ENCODE results near the gene PXDN.

PXDN gene

DNA sequence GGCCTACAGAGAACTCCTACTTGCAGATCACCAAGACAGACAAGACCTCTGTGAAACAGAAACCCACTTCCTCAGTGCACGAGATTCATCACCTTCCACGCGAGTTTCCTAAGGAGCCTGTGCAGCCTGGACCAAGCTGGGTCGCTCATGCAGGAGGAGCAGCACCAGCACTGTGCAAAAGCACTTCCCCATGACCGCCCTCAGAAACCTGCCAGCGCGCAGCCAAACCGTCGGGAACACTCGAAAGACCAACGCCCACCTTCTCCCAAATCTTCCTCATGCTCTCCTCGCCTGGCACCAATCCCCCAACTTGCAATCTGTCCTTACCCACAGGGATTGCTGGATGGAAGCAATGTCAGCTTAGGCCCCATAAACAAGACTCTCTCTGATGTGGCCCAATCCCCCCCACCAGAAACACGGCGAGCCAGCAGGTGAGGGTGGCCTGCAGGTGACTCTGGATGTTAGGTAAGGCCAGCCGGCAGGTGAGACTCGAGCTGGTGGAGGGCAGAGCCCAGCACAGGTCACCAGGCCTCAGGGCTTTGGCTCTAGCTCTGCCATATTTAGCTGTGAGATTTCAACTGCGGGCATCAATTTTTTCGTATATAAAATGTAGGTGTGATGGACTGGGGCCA is 69.4 kb downstream of the PXDN start:
- no peak for DNase-seq
- ChIA-PET POLR2A (no interaction called here), CTCF (no interaction called here)
- H3K9me3 ChIP-seq (ENCODE audit: control extremely low read depth in 1 of 5, control insufficient read depth in 4 of 5, insufficient read depth in 2 of 5, low read depth in 1 of 5, low read length in 4 of 5): no peaks in the 10 kb centered on the region
- no peaks in the 10 kb centered on the region for H3K27me3 ChIP-seq (replicated peaks in 2 of 5; ENCODE audit: control insufficient read depth in 4 of 5, insufficient read depth in 5 of 5, low read length in 4 of 5)
- no peaks in the 10 kb centered on the region for H3K4me1 ChIP-seq (ENCODE audit: control extremely low read depth in 1 of 4, control insufficient read depth in 4 of 4, insufficient read depth in 4 of 4, low read length in 3 of 4)
- H3K27ac ChIP-seq (ENCODE audit: insufficient read depth in 1 of 2, low read depth in 1 of 2, low read length in 2 of 2, poor library complexity in 1 of 2, severe bottlenecking in 2 of 2): no peak overlapping the region
- H3K36me3 ChIP-seq (ENCODE audit: control insufficient read depth in 4 of 4, insufficient read depth in 4 of 4, low read length in 3 of 4): peaks cover 4 to 47% (median 24%) of the 10 kb centered on the region in 4 experiments
- over 99% methylated on average over 16 of the region's 18 CpGs for WGBS (ENCODE audit: insufficient coverage)
- H3K4me3 ChIP-seq (ENCODE audit: control insufficient read depth in 1 of 7, extremely low read depth in 1 of 7, insufficient read depth in 4 of 7, low read depth in 2 of 7, low read length in 6 of 7): no peak overlapping the region

DNA sequence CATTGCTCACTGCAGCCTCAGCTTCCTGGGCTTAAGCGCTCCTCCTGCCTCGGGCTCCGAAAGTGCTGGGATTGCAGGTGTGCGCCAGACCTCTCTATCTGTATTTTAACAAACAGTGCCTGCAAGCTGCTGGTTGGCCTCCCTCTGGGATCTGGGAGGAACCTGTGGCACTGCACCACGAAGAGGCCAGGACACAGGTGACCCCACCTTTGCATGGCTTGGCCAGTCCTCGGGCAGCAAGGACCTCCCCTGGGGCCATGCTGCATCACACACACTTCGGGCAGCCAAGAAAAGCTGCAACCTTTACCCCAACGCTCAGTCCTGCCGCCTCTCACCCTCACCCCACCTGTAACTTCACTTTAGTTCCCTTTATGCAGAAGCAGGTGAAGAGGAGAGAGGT is 70.0 kb downstream of the PXDN start:
- DNase-seq: no peak
- CTCF ChIA-PET: no interaction called here
- no peaks in the 10 kb centered on the region for H3K9me3 ChIP-seq (ENCODE audit: control extremely low read depth in 1 of 5, control insufficient read depth in 4 of 5, insufficient read depth in 2 of 5, low read depth in 1 of 5, low read length in 4 of 5)
- POLR2A ChIA-PET: no interaction called here
- no peaks in the 10 kb centered on the region for H3K27me3 ChIP-seq (replicated peaks in 2 of 5; ENCODE audit: control insufficient read depth in 4 of 5, insufficient read depth in 5 of 5, low read length in 4 of 5)
- WGBS (ENCODE audit: insufficient coverage): 91% methylated on average over 4 of the region's 9 CpGs
- peaks cover under 1 to 44% (median 19%) of the 10 kb centered on the region in 4 experiments for H3K36me3 ChIP-seq (ENCODE audit: control insufficient read depth in 4 of 4, insufficient read depth in 4 of 4, low read length in 3 of 4)
- H3K27ac ChIP-seq (ENCODE audit: insufficient read depth in 1 of 2, low read depth in 1 of 2, low read length in 2 of 2, poor library complexity in 1 of 2, severe bottlenecking in 2 of 2): no peak overlapping the region
- no peaks in the 10 kb centered on the region for H3K4me1 ChIP-seq (ENCODE audit: control extremely low read depth in 1 of 4, control insufficient read depth in 4 of 4, insufficient read depth in 4 of 4, low read length in 3 of 4)
- no peak overlapping the region for H3K4me3 ChIP-seq (ENCODE audit: control insufficient read depth in 1 of 7, extremely low read depth in 1 of 7, insufficient read depth in 4 of 7, low read depth in 2 of 7, low read length in 6 of 7)

DNA sequence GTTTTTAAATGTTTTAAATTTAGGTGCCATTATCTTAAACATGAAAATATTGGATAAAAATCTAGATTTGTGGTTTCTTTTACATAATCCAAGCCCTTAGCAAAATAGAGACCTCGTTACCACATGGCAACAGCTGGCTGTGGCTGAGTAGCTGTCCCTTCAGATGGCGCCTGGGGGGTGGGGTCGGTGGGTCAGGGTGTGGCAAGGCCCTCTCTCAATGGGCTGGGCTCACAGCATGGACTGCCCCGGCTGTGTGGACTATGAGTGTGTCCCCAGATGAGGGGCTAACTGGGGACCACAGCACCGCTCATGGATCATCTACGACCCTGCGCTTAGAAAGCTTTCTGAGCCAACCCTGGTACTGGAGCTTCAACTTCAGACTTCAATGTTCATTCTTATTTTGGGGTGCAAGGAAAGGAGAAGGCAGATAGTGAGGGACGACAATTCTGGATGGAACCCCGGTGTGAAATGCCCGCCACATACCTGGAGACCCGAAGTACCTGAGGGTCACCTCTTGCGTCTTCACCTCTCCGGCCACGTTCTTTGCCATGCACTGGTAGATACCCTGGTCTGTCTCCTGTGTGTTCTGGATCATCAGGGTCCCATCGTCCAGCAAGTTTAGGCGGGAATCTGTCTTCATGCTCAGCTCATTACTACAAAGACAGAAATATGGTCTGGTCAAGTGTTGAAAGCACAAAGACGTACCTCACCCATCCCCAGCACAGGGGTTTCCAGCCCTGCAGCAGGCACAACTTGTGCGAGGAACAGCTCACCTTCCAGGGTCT is 71.0 kb downstream of the PXDN start:
- CTCF ChIA-PET: no interaction called here
- Histone ChIP-seq H3K4me1 (ENCODE audit: control extremely low read depth in 1 of 4, control insufficient read depth in 4 of 4, insufficient read depth in 4 of 4, low read length in 3 of 4) (no peaks in the 10 kb centered on the region), H3K27ac (ENCODE audit: insufficient read depth in 1 of 2, low read depth in 1 of 2, low read length in 2 of 2, poor library complexity in 1 of 2, severe bottlenecking in 2 of 2) (no peak overlapping the region), H3K36me3 (ENCODE audit: control insufficient read depth in 4 of 4, insufficient read depth in 4 of 4, low read length in 3 of 4) (peaks cover 0 to 39% (median 15%) of the 10 kb centered on the region in 4 experiments), H3K4me3 (ENCODE audit: control insufficient read depth in 1 of 7, extremely low read depth in 1 of 7, insufficient read depth in 4 of 7, low read depth in 2 of 7, low read length in 6 of 7) (no peak overlapping the region), H3K9me3 (ENCODE audit: control extremely low read depth in 1 of 5, control insufficient read depth in 4 of 5, insufficient read depth in 2 of 5, low read depth in 1 of 5, low read length in 4 of 5) (no peaks in the 10 kb centered on the region), H3K27me3 (replicated peaks in 2 of 5; ENCODE audit: control insufficient read depth in 4 of 5, insufficient read depth in 5 of 5, low read length in 4 of 5) (no peaks in the 10 kb centered on the region)
- DNase-seq: no peak
- 99% methylated on average over 17 of the region's 18 CpGs for WGBS (ENCODE audit: insufficient coverage)
- POLR2A ChIA-PET: no interaction called here

DNA sequence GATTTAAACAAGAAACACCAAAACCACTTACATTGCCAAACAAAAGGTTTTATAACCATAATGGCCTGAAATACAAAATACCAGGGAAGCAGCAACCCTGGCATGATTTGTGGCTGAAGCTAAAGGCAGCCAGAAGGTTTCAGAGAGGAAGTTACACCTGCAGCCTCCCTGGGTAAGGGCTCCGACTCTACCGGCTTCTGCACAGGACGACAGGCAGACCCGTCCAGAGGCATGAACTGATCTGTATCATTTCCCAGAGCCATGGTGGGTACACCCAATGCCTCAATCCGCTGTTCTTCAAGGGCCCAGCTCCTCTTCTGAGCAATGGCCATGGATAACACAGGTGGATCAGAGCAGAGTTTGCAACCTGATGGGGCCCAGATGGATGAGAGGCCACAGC is 71.6 kb downstream of the PXDN start:
- Histone ChIP-seq H3K27ac (ENCODE audit: insufficient read depth in 1 of 2, low read depth in 1 of 2, low read length in 2 of 2, poor library complexity in 1 of 2, severe bottlenecking in 2 of 2) (no peak overlapping the region), H3K4me3 (ENCODE audit: control insufficient read depth in 1 of 7, extremely low read depth in 1 of 7, insufficient read depth in 4 of 7, low read depth in 2 of 7, low read length in 6 of 7) (no peak overlapping the region), H3K36me3 (ENCODE audit: control insufficient read depth in 4 of 4, insufficient read depth in 4 of 4, low read length in 3 of 4) (peaks cover 0 to 33% (median 14%) of the 10 kb centered on the region in 4 experiments), H3K9me3 (ENCODE audit: control extremely low read depth in 1 of 5, control insufficient read depth in 4 of 5, insufficient read depth in 2 of 5, low read depth in 1 of 5, low read length in 4 of 5) (no peaks in the 10 kb centered on the region), H3K27me3 (replicated peaks in 2 of 5; ENCODE audit: control insufficient read depth in 4 of 5, insufficient read depth in 5 of 5, low read length in 4 of 5) (no peaks in the 10 kb centered on the region), H3K4me1 (ENCODE audit: control extremely low read depth in 1 of 4, control insufficient read depth in 4 of 4, insufficient read depth in 4 of 4, low read length in 3 of 4) (no peaks in the 10 kb centered on the region)
- WGBS (ENCODE audit: insufficient coverage): 96% methylated on average over 4 of the region's 5 CpGs
- POLR2A ChIA-PET: no interaction called here
- no peak for DNase-seq
- CTCF ChIA-PET: no interaction called here

DNA sequence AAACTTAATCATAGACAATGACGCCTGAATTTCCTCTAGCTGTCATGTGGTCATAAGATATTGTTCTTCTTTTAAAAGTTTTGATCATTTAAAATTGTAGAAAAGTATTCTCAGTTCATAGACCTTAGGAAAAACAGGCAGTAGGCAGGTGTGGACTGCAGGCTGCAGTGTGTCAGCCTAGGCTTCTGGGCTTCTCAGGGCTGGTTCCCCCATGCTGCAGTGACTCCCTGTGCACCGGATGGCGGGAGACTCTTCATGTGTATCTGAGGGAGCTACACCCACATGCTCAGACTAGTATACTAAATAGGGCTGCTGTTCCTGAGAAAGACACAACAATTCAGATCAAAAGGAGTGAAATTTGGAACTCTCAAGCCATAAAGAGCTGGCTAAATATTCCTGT is 72.4 kb downstream of the PXDN start:
- H3K36me3 ChIP-seq (ENCODE audit: control insufficient read depth in 4 of 4, insufficient read depth in 4 of 4, low read length in 3 of 4): peaks cover 0 to 29% (median 13%) of the 10 kb centered on the region in 4 experiments
- CTCF ChIA-PET: no interaction called here

DNA sequence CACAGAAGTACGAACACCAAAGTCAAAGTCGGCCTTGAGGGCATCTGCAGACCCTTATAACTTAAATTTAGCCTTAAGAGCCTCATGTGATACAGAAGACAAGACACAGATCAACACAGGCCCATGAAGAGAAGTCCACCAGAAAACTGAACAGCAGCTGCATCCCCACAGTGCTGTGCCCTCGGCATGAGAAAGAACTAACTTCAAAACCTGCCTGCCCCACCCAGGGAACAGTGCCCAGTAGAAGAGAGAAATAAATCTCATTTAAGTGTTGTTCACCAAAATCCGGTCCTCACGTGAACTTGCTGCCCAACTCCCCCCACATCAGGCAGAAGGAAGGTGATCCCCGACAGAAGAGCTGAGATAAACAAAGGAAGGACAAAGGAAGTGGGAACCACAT is 73.7 kb downstream of the PXDN start:
- ChIA-PET CTCF (no interaction called here), POLR2A (no interaction called here)
- Histone ChIP-seq H3K9me3 (ENCODE audit: control extremely low read depth in 1 of 5, control insufficient read depth in 4 of 5, insufficient read depth in 2 of 5, low read depth in 1 of 5, low read length in 4 of 5) (no peaks in the 10 kb centered on the region), H3K4me1 (ENCODE audit: control extremely low read depth in 1 of 4, control insufficient read depth in 4 of 4, insufficient read depth in 4 of 4, low read length in 3 of 4) (no peaks in the 10 kb centered on the region), H3K36me3 (ENCODE audit: control insufficient read depth in 4 of 4, insufficient read depth in 4 of 4, low read length in 3 of 4) (peaks cover 0 to 21% (median 10%) of the 10 kb centered on the region in 4 experiments), H3K27ac (ENCODE audit: insufficient read depth in 1 of 2, low read depth in 1 of 2, low read length in 2 of 2, poor library complexity in 1 of 2, severe bottlenecking in 2 of 2) (no peak overlapping the region), H3K27me3 (replicated peaks in 2 of 5; ENCODE audit: control insufficient read depth in 4 of 5, insufficient read depth in 5 of 5, low read length in 4 of 5) (no peaks in the 10 kb centered on the region), H3K4me3 (ENCODE audit: control insufficient read depth in 1 of 7, extremely low read depth in 1 of 7, insufficient read depth in 4 of 7, low read depth in 2 of 7, low read length in 6 of 7) (no peak overlapping the region)
- DNase-seq: no peak
- 100% methylated on average over 4 of the region's 6 CpGs for WGBS (ENCODE audit: insufficient coverage)

More for the DNA sequence above, 72.4 kb downstream of the PXDN start:
- Histone ChIP-seq H3K27me3 (replicated peaks in 2 of 5; ENCODE audit: control insufficient read depth in 4 of 5, insufficient read depth in 5 of 5, low read length in 4 of 5) (no peaks in the 10 kb centered on the region), H3K4me3 (ENCODE audit: control insufficient read depth in 1 of 7, extremely low read depth in 1 of 7, insufficient read depth in 4 of 7, low read depth in 2 of 7, low read length in 6 of 7) (no peak overlapping the region), H3K4me1 (ENCODE audit: control extremely low read depth in 1 of 4, control insufficient read depth in 4 of 4, insufficient read depth in 4 of 4, low read length in 3 of 4) (no peaks in the 10 kb centered on the region), H3K27ac (ENCODE audit: insufficient read depth in 1 of 2, low read depth in 1 of 2, low read length in 2 of 2, poor library complexity in 1 of 2, severe bottlenecking in 2 of 2) (no peak overlapping the region), H3K9me3 (ENCODE audit: control extremely low read depth in 1 of 5, control insufficient read depth in 4 of 5, insufficient read depth in 2 of 5, low read depth in 1 of 5, low read length in 4 of 5) (no peaks in the 10 kb centered on the region)
- WGBS (ENCODE audit: insufficient coverage): 100% methylated on average over 2 of the region's 3 CpGs
- no peak for DNase-seq
- POLR2A ChIA-PET: no interaction called here

DNA sequence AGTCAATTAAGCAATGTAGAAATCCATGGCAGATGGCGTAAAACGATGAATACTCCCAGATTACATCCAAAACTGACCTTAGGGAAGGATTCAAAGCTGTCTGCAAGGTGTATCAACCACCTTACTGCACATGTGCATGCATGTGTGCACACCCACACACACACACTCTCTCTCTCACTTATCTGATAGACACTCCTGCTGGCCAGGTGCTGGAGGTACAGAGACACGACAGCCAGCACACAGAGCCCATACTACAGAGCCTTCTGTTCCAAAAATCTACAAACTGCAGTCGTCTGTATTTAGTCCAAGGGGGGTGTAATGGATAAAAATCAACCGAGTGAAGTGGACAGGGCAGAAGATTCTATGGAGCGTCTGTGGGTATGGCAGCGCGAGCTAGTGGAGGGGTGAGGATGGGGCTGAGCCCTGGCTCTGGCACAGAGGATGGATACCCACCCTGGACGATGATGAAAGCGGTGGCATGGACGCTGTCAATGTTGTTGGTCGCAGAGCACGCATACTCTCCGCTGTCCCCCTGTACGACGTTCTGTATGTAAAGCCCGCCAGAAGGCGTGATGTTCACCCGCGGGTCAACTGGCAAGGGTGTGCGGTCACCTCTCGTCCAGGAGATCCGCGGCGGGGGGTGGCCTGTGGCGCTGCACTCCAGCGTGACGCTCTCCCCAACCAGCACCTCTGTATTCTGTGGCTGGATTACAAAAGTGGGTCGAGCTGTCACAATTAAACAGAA is 78.4 kb downstream of the PXDN start:
- no peak overlapping the region for H3K4me3 ChIP-seq (ENCODE audit: control insufficient read depth in 1 of 7, extremely low read depth in 1 of 7, insufficient read depth in 4 of 7, low read depth in 2 of 7, low read length in 6 of 7)
- no peaks in the 10 kb centered on the region for H3K9me3 ChIP-seq (ENCODE audit: control extremely low read depth in 1 of 5, control insufficient read depth in 4 of 5, insufficient read depth in 2 of 5, low read depth in 1 of 5, low read length in 4 of 5)
- no peak overlapping the region for H3K27ac ChIP-seq (ENCODE audit: insufficient read depth in 1 of 2, low read depth in 1 of 2, low read length in 2 of 2, poor library complexity in 1 of 2, severe bottlenecking in 2 of 2)
- DNase-seq: no peak
- H3K27me3 ChIP-seq (replicated peaks in 2 of 5; ENCODE audit: control insufficient read depth in 4 of 5, insufficient read depth in 5 of 5, low read length in 4 of 5): no peaks in the 10 kb centered on the region
- CTCF ChIA-PET: no interaction called here
- POLR2A ChIA-PET: interaction anchor here (0.6 kb wide), 1 partner anchor 721 kb away, joined by 4 read pairs; no protein-coding TSS in a partner anchor
- no peaks in the 10 kb centered on the region for H3K4me1 ChIP-seq (ENCODE audit: control extremely low read depth in 1 of 4, control insufficient read depth in 4 of 4, insufficient read depth in 4 of 4, low read length in 3 of 4)
- peaks cover 3 to 30% (median 15%) of the 10 kb centered on the region in 4 experiments for H3K36me3 ChIP-seq (ENCODE audit: control insufficient read depth in 4 of 4, insufficient read depth in 4 of 4, low read length in 3 of 4)
- WGBS (ENCODE audit: insufficient coverage): 99% methylated on average over 27 of the region's 29 CpGs

Measured in common myeloid progenitor, CD34-positive (primary cell).